Coronary artery (tissue), 2 donors: ENCODE data around the gene RUNX2.
"Not testable (repeated sequence)": the region's sequence is repeated elsewhere in the genome, so short reads cannot be mapped to it uniquely, and the experiment has no call there.

ENCODE experiments used
- DNase-seq: peaks from one replicate; pipeline ENCODE4 v3.0.0-alpha.2; 2017; ENCODE audit warnings: low spot score
- H3K27ac ChIP-seq, 2 donors: fragments of 200-600 bp; sonication (generic); one replicate each; pipeline ENCODE4 v1.5.1; 2016 to 2019
- H3K4me3 ChIP-seq: fragments of 200-600 bp; sonication (generic); 2 replicates; pipeline ENCODE4 v1.5.1; 2016; ENCODE audit warnings: mild to moderate bottlenecking, moderate library complexity
- TF ChIP-seq, protein P1 (sequence below): fragments of 200-600 bp; sonication (generic); IDR thresholded peaks from one replicate; pipeline ENCODE4 v1.5.1; 2019; ENCODE audit warnings: antibody characterized with exemption

The RUNX2 gene

DNA sequence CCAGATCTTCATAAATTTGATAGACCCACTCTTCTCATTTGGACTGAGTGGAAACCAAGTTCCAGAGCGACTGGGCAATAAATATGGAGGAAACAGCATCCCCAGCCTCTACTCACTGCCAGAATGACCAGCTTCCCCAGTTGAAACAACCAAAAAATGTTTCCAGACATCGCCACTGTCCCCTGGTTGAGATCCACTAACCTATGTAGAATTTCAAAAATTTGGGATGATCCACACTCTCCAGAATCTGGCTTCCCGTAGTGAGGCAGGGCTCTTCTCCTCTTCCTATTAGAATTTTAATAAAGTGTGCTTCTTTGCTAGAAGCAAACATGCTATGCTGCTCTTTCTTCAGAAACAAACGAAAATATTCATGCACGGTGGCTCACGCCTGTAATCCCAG lies 336.6 kb downstream of the RUNX2 start:
- DNase-seq = no peak
- Histone ChIP-seq H3K4me3 (no peak overlapping the region), H3K27ac (no peak overlapping the region)
- TF ChIP-seq, protein P1, sequence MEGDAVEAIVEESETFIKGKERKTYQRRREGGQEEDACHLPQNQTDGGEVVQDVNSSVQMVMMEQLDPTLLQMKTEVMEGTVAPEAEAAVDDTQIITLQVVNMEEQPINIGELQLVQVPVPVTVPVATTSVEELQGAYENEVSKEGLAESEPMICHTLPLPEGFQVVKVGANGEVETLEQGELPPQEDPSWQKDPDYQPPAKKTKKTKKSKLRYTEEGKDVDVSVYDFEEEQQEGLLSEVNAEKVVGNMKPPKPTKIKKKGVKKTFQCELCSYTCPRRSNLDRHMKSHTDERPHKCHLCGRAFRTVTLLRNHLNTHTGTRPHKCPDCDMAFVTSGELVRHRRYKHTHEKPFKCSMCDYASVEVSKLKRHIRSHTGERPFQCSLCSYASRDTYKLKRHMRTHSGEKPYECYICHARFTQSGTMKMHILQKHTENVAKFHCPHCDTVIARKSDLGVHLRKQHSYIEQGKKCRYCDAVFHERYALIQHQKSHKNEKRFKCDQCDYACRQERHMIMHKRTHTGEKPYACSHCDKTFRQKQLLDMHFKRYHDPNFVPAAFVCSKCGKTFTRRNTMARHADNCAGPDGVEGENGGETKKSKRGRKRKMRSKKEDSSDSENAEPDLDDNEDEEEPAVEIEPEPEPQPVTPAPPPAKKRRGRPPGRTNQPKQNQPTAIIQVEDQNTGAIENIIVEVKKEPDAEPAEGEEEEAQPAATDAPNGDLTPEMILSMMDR = no peak

DNA sequence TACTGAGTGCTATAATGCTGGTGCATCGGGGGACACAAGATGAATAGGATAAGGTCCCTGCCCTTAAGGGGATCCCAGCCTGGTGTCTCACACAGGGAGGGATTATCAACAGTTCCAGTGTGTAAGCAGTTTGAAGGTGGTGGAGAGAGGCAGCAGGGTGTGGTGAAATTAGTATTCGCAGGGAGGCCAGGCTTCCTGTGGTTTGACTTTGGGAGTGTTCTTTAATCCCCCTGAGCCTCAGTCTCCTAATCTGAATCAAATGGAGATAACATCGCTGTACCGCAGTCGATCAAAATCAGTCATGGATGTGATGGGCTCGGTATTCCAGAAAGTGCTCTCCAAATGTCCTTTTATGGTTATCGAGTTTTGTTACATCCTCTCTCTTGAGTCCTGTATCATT lies 337.7 kb downstream of the RUNX2 start:
- no peak overlapping the region for H3K4me3 ChIP-seq
- TF ChIP-seq, protein P1 = no peak
- H3K27ac ChIP-seq = no peak overlapping the region
- no peak for DNase-seq

DNA sequence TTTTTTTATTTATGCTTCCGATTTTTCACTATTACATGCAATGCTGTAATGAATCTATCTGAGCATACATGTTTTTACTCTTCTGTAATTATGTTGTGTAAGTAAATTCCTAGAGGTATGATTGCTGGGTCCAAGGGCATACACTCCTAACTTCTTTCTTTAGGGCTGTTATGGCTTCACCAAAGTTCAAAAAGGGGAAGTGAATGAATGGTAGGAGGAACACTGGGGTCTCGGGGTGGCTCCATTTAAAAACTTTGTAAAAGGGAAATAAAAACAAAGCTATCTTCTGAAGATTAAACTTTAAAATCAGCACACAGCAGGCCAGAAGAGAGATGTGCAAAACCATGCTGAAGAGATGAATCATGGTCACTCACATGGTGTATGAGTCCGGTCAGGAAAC lies 338.7 kb downstream of the RUNX2 start:
- Histone ChIP-seq H3K27ac (no peak overlapping the region), H3K4me3 (no peak overlapping the region)
- TF ChIP-seq, protein P1 = no peak
- no peak for DNase-seq

DNA sequence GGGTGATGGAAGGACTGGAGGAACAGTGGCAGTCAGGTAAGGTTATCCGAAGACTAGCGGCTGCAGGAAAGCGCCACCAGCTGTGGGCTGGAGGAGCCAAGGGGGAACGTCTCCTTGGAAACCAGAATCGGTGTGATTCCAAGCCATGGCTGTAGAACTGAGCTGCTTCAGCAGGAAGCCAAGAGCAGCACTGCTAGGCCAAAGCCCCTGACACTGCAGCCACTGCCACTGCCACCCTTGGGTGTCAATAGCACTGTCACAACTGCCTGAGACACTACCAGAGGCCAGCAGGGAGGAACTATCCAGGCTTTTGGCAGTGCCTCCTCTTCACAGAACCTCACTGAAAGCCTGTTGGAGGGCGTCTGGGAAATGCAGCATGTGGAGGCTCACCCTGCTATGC lies 339.2 kb downstream of the RUNX2 start:
- no peak for DNase-seq
- TF ChIP-seq, protein P1 = no peak
- H3K4me3 ChIP-seq = no peak overlapping the region

DNA sequence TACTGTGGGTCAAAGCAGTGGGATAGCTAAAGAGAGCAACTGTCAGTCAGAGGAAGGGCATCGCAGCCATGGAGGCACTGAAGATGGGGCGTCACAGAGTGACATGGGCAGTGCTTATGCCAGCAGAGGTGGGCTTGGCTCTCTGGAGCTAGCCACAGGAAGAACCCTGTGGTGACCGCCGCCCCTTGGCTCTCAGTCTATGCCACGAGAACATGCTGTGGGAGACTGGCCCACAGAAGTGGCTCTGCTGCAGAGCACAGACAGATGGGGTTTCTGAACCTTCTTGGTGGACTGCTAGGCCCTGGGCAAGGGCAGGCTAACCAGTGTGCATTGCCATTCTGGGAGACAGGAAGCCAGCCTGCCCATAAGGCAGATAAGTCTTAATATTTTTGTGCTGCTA lies 339.6 kb downstream of the RUNX2 start:
- Histone ChIP-seq H3K4me3 (no peak overlapping the region), H3K27ac (no peak overlapping the region)
- TF ChIP-seq, protein P1 = no peak
- DNase-seq = no peak

More for the DNA sequence above, 339.2 kb downstream of the RUNX2 start:
- H3K27ac ChIP-seq = no peak overlapping the region

DNA sequence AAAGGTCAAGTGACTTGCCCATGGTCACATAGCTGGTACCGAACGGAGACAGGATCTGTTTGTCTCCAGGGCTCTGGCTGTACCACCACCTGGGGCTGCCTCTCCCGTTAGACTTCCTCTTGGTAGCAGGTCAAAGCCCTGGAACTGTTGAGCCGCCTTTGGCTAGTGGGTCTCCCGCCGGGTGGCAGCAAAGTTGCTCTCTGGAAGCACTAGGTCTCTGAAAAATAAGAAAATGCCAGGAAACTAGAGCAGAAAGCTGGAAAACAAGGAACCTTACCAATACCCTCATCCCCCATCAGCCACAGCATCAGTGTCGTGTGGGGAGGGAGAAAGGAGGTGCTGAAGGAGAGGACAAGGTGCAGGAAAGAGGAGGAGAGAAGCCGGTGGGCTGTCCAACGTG lies 340.6 kb downstream of the RUNX2 start:
- DNase-seq = no peak
- TF ChIP-seq, protein P1 = no peak
- Histone ChIP-seq H3K27ac (no peak overlapping the region), H3K4me3 (no peak overlapping the region)

DNA sequence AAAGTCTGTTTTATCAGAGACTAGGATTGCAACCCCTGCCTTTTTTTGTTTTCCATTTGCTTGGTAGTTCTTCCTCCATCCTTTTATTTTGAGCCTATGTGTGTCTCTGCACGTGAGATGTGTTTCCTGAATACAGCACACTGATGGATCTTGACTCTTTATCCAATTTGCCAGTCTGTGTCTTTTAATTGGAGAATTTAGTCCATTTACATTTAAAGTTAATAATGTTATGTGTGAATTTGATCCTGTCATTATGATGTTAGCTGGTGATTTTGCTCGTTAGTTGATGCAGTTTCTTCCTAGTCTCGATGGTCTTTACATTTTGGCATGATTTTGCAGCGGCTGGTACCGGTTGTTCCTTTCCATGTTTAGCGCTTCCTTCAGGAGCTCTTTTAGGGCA lies 345.0 kb downstream of the RUNX2 start:
- not testable (repeated sequence) for H3K4me3 ChIP-seq, H3K27ac ChIP-seq, DNase-seq

DNA sequence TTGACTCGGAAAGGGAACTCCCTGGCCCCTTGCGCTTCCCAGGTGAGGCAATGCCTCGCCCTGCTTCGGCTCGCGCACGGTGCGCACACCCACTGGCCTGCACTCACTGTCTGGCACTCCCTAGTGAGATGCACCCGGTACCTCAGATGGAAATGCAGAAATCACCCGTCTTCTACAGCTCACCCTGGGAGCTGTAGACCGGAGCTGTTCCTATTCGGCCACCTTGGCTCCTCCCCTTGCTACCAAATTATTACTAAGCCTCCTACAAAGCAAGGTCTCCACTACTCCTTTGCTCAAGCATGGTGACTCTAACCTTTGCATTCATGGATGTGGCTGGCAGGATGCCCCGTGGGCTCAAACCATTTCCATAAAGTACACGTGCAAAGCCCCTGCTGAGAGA lies 347.0 kb downstream of the RUNX2 start:
- not testable (repeated sequence) for H3K4me3 ChIP-seq, H3K27ac ChIP-seq, DNase-seq
